NCI-H1092 treated with DMSO at 0.1 percent for 48 hours (cell line): ENCODE data around the gene LIPH.
A peak's percentile ranks its signal among the peaks of the same experiment; 100 is the strongest.

Experiments used
- DNase-seq: peaks from one replicate; lab custom pipeline; 2025; lab: John Stamatoyannopoulos, UW

Gene LIPH

DNA sequence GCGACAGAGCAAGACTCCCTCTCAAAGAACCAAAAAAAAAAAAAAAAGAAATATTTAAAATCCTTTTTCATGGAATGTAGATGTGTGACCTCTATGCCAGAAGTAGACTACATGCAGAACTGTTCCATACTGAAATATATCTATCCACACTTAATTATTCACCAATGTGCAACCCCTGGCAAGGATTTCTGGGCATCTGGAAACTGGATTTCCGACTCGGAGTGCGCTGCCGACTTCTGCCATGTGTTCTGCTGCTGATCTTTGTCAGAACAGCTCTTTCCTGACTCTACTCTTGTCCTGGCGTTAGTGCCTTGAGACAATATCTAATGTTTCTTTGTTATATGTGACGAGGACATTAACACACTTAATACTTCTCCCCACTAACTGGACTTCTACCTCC is 11.7 kb downstream of the LIPH start:
- no peak for DNase-seq

DNA sequence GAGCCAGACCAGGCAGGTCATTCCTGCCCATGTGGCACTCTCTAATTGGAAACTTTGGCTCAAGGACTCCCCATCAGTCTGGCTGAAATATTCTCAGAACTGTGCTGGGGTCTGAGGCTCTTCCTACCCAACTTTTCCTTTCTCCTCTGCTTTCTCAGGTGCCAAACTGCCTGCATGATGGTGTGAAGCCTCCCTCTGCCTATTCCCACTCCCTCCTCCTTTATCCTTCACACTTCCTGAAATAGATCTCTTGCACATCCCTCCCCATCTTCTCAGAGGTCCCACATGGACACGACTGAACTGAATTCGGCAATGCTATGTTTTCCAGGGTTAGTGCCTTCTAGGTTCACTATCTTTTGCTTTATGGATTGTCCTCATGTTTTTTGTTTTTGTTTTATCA is 12.5 kb downstream of the LIPH start:
- no peak for DNase-seq

DNA sequence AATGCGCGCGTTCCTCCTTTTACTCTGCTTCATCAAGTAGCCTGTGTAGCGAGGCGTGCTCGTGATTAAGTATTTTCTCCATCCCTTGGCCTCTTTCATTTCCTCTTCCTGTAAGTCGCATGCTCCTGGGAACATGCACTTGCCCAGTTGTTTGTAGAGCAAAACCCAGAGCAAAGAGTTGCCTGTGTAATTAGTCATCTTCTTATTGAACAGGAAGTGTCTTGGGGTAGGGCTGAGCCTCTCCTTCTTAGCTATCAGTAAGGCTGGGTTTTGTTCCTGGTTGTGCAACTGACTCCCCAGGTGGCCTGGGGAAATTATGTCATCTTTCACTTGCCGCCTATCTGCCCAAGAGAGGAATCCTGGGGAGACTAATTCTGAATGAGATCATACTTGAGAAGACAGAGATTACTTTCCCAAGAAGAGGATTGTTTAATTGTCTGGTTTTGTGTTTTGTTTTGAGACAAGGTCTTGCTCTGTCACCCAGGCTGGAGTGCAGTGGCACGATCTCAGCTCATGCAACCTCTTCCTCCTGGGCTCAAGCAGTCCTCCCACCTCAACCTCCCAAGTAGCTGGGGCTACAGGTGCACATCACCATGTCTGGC is 14.9 kb downstream of the LIPH start:
- no peak for DNase-seq

DNA sequence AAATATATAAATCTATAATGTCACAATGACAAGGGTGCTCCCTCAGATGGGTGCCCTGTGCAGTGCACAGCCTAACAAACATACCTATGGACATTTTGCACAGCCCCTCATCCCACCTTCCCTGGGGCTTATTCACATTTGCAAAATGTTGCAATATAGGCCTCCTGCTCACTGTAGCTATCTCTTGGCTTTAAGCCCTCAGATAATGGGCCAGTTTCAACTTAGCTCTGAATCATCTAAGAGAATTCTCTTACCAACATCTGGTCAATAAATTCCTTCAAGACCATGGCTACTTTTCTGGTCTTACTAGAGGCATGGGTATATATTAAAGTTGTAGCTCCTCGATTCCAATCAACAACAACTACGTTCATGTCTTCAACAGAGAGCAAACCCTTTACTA is 17.9 kb downstream of the LIPH start:
- DNase-seq: no peak

DNA sequence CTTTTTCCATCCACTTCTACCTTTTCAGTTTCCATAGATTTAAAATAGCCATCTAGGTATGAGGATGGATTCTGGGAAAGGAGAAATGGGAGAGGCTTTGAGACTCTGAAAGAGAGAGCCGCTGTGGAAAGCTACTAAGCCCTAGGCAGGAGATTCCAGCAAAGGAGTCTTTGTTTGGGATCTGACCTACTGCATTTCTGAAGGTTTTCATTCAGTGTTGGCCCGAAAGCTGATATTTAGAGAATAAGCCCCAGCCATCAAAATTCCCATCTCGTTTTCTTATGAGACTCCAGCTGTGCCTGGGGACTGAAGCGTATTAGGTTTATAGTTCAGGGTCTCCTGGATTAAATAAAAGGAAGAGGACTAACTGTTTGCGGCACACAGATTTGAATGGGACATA is 19.5 kb downstream of the LIPH start:
- no peak for DNase-seq

DNA sequence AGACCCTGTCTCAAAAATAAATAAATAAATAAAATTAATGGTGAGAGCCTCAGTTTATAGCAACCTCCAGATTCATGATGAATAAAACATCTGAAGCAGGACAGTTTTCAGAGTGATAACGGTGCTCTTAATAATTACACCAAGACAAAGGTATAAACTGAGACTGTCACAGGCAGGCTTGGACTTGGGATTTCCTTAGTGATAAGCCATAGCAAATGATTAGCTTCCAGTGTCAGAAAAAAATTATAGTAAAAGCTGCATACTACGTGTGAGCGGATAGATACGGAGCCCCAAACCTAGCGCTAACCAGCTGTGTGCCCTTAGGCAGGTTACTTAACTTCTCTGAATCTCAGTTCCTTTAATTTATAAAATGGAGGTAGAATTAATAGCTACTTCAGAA is 21.5 kb downstream of the LIPH start:
- DNase-seq: no peak

DNA sequence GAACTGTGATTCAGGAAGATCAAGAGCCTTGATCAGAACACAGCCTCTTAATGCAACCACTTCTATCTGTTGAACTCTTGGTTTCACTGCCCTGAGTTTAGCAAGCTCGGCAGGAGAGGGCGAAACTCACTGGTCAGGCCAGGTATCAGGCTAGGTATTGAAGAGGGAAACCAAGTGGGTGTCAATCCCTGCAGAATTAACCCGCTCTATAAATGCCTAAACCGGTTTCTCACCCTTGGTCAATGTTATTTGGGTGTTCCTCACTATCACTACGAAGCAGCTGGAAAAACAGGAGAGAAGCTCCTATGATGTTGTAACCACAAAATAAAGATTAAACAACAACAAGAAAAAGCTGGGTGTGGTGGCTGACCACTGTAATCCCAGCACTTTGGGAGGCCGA is 23.9 kb downstream of the LIPH start:
- no peak for DNase-seq

DNA sequence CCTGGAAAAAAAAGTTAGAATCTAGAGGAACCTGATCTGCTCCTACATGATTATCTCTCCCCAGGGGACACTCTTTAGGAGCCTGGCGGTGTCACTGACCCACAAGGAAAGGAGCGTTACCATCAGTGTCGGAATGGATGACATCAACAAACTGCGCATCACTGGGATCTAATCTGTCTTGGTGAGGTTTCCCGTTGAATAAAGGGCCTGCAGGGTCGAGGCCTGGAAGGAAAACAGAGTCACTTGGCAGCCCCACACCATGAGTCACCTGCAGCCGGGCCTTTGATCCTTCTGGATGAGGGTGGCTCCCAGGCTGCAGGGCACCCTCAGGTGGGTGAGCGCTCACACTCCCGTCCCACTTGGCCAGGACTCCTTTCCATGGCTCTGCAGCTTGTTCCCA is 25.0 kb downstream of the LIPH start:
- no peak for DNase-seq

DNA sequence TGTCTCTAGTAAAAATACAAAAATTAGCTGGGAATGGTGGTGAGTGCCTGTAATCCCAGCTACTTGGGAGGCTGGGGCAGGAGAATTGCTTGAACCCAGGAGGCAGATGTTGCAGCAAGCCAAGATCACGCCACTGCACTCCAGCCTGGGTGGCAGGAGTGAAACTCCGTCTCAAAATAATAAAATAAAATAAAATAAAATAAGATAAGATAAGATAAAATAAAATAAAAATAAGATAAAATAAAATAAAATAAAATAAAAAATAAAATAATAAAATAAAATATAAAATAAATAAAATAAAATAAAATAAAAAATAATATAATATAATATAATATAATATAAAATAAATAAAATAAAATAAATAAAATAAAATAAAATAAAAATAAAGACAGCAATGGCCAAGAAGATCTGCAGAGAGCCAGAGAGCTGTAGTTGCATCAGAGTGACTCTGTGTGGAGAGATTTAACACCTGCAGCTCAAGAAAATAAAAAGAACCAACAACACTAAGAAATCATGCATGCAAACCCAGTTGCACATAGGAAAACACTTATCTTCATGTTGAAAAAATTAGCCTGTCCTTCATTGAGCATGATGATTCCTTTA is 25.9 kb downstream of the LIPH start:
- DNase-seq: no peak

DNA sequence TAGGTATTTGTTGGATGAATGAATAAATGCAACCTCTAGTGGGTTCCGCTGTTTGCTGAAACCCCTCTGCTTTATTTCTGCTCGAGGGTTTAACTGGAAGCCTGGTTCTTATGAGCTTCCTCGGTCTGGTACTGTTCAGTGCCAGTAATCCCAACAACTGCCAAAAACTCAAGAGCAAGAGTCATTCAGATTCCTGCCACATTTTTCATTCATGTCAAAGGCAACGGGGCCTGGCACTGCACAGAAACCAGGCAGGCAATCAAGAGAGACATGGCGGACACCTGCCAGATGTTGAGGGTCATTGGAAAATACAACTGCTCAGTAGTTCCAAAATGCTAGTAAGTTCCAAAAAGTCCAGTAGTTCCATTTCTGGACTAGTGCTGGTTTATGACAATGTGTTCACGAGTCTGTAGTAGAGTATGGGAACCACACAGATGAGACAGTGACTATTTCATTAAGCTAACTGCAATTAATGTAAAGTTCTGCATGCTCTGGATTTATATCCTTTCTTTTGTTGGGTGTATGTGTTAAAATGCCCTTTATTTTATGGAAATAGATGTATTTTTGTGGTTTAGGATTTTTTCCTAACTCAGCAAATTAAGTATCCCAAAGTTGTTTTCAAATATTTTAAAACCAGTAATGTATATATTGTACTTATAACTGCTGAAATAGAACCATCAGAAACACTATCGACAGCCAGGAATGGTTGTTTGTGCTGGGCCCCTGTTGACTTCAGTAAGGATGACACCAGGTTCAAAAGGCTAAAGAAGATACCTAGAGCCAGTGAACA is 30.8 kb downstream of the LIPH start:
- no peak for DNase-seq

DNA sequence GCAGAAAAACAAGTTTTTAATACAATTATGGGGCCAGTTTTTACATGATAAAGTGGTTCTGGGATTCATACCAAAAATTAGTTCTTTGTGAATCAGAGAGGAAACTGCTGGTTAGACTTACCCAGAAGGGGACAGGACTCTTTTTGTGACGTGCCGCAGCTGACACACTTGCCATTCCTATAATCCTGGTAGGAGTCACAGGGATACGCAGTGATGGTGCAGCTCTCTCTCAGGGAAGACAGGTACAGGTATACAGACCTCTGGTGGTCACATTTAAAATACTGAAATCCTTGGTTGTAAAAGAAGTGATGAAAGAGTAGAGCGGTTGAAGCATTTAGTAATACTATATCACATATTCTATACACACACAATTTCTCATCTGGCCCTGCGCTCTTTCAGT is 33.4 kb downstream of the LIPH start:
- DNase-seq: peak; percentile 2

DNA sequence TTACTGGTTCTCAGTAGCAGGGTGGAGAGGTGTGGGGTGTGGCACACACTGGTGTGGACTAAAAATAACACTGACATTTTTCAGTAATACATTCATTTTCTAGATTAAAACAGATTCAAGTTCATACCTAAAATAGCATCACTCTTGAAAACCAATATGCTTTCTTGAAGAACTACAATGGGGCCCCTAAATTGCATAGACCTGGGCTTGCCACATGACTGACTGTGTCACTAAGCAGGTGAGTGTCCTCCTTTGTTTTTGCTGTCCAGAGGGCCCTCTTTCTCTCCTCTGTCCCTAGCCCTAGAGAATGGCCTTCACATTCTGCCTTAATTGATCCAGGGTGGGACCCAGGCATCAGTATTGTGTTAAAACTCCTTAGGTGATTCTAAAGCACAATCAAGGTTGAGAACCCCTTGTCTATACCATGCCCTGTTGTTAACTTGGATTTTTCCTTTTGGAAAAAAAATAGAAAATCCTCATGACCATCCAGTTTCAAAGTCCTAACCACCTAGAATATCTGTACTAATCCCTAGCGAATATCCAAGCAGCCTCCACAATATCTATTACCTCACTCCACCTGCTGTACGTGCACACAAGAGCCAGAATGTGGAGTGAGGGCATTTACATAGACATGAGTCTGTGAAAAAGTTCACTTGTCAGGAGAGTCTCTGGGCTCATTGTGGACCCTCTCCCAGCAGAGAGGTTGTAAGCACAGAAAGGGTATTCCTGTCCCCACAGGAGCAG is 34.8 kb downstream of the LIPH start:
- DNase-seq: no peak

DNA sequence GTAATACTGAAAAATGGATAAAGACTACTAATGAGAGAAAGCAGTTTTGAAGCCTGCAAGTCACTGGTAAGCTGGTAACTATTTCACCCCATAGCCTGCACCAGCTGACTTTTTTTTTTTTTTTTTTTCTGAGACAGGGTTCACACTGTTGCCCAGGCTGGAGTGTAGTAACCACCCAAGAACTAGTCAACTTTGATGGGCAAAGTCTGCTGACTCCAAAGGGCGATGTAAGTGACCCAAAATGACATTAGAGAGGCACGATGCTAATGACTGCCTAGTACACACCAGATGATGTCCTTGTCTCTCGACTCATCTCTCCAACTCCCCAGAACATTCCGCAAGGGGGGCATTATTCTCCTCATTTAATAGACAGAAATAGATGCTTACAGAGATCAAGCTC is 40.7 kb downstream of the LIPH start:
- no peak for DNase-seq

DNA sequence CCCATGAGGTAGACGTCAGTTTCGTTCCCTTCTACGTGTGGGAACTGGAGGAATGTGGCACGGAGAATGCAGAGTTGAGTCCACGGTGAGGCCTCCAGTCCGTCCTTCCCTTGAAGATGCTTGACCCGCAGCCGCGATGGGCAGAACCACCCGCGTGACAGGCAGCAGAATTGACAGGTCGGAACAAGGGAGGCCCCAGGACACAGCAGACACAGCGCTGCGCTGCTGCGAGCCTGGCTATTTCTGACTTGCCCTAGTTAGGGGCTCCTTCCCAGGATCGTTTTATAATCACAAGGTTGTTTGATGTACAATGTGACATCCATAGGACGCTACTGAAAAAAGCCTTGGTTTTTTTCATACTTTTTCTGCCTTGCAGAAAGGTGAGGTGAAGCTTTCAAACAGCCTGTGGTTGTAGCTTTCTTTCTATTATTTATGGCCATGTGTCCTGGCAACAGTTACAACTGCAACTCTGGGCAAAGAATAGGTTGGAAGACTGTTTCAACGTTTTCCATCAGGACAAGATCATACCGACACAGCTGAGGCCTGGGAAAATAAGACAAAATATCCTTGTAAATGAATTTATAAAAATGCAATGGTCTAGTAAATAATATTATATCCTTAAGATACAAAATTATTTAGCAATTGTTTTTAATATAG is 43.9 kb downstream of the LIPH start:
- no peak for DNase-seq

DNA sequence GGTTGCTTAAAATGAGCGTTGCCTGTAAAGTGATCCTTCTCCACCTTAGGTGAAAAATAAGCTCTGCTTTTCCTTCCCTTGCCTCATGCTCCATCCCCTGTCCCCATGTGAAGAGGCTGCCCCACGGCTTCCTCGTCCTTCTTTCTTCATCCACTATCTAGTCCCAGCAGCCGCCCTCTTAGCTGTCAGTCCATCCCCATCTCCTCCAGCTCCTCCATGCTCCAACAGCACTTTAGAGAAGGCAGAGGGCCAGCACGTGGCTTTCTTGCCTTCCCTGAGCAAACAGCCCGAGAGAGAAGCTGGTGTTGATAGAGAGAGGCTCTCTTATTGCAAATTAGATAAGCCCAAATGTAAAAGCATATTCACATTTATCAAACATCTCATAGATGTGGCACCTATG is 44.5 kb downstream of the LIPH start:
- DNase-seq: no peak

DNA sequence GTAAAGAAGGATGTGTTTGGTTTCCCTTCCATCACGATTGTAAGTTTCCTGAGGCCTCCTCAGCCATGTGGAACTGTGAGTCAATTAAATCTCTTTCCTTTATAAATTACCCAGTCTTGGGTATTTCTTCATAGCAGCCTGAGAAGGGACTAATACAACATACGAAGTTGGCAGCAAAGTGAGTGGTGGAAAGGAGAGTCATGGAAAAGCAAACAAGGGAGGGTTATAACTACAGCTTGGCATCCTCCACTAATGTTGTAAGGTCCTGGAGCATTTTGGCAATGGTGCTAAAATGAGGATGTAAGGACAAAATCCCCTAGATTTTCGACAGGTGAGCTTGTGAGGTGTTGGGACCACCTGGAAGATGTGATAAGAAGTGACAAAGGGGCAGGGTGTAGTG is 47.8 kb downstream of the LIPH start:
- no peak for DNase-seq

DNA sequence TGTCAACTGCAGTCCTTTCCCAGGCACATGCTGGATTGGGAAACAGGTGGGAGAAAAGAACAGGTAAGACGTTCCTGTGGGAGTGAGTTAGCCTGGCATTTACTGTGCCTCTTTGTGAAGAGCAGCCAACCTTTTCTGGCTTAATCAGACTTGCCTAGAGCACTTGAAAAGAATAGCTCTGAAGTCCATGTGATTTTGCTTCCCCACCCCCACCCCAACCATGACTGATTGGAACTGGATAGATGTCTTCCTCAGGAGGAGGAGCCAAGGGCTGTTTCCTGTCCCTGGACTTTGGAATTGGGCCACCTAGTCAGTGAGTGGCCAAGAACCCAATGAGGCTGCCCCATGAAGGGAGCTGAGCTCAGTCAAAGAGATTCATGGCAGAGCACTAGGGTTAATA is 48.9 kb downstream of the LIPH start:
- DNase-seq: no peak

DNA sequence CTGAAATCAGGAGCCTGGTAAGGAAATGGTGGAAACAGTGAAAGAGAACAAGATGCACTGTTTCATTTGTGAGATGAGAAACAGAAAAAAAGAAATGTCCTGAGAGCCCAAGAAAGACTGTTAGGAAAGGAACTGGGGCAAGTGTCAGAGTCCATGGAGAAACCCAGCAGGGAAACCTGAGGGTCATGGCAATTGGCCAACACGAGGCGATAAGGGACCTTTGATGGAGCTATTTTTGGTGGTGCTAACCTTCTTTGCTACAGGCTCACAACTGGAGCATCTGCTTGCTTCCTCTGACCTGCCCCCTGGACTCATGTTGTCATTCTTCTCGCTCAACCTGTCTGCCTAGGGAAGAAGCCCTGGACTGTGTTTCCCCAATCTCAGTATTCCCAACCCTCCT is 49.4 kb downstream of the LIPH start:
- DNase-seq: no peak

DNA sequence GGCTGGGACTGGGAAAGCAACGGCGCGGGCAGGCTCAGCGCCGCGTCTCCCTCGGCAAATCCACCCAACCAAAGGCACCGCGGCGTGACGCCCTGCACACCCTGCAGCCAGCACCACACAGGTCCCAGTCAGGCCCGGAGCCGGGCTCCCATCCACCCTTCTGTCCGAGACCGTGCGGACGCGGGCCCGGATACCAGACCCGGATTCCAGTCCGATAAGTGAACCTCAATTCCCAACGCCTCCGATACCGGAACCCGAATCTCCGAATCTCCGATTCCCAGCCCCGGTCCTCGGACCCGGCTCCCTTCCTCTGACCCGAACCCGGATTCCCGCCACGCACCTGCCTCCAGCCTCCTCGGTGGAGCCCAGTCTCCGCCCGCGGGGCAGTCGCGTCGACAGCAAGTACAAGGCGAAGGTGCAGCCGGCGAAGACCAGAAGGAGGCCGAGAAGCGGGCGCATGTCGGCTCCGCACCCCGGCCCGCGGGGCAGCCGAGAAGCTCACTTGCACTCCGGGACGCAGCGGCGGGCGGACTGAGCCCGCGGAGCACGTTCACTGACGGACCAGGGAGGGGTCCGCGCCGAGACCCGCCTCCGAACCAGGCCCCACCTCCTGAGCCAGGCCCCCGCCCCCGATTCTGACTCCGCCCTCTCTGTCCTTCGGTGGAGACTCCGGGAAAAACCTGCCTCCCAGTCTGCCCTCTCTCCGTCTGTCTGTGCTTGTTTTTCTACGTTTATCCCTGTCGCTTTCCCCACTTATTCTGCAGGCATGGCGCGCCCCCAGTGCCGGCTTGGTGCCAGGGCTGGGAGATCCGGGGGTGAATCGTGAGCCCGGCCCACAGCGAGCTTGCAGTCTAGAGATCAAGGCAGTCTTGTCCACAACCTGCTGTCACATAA is 53.6 kb downstream of the LIPH start, which contains the start of gene TMEM41A:
Gene TMEM41A, minus strand, starts transcription at position 533 of the 894 bp plus-strand sequence. Its CDS starts 74 bp downstream, at position 459.
- DNase-seq: peak; percentile 89

DNA sequence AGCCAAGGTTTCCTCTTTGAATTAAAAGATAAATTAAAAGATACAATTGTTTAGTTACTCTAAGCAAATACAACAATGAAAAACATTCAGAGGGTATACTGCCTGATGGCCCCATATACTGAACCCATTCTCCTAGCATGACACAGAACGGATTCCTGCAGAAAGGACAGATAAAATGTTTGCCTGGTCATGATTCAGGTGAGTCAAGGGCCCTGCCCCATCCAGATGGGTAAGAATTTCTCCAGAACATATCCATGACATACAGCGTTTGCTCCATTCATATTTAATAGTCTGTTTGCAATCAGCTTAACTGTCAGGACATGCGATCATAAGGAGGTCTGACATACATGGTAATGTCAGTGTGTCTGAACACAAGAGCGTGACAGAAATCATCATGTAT is 62.1 kb downstream of the LIPH start:
- no peak for DNase-seq

DNA sequence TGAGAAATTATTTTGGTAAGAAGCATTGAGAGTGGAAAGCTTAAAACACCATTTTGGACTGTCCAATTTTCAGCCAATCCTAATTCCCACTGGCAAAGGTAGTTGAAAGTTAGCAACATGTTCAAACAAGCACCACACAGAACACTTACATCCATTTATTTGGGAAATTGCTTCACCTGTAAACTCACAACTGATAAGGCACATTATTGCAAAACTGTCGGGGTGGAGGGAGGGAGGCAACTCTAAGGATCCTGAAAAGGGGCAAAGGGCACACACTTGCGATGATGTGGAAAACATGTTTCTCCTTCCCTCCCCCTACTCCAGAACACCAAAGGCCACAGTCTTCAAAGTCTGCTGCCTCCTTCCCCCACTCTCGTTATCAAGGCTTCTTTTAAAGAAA is 62.9 kb downstream of the LIPH start:
- DNase-seq: no peak
